Loucy (cell line): ENCODE data around the gene LCA5L.

Experiments
- H2AFZ ChIP-seq: fragments of 200-600 bp; sonication (generic); 2 replicates; pipeline ENCODE4 v1.6.0; 2016; ENCODE audit warnings: antibody characterized with exemption, mild to moderate bottlenecking, low read length, moderate library complexity
- H3F3A ChIP-seq: fragments of 200-600 bp; 2 replicates; pipeline ENCODE4 v1.6.0; 2016; ENCODE audit warnings: antibody characterized with exemption, low read depth, mild to moderate bottlenecking
- H3K27me3 ChIP-seq: fragments of 200-600 bp; sonication (generic); 2 replicates; pipeline ENCODE4 v1.6.1; 2014; ENCODE audit warnings: low read length, mild to moderate bottlenecking; ENCODE audit not compliant: insufficient read depth, poor library complexity, severe bottlenecking
- H3K36me3 ChIP-seq: fragments of 200-600 bp; sonication (generic); 2 replicates; pipeline ENCODE4 v1.6.1; 2016; ENCODE audit warnings: low read length; ENCODE audit not compliant: insufficient read depth
- H3K4me1 ChIP-seq: fragments of 200-600 bp; sonication (generic); 2 replicates; pipeline ENCODE4 v1.5.1; 2014; ENCODE audit warnings: low read length, mild to moderate bottlenecking; ENCODE audit not compliant: insufficient read depth, poor library complexity, severe bottlenecking
- H3K4me2 ChIP-seq: fragments of 200-600 bp; sonication (generic); 2 replicates; pipeline ENCODE4 v1.6.0; 2014; ENCODE audit warnings: antibody characterized with exemption, low read length, low read depth, mild to moderate bottlenecking; ENCODE audit not compliant: poor library complexity, severe bottlenecking
- H3K4me3 ChIP-seq: fragments of 200-600 bp; sonication (generic); 2 replicates; pipeline ENCODE4 v1.5.1; 2014; ENCODE audit warnings: low read length, mild to moderate bottlenecking, mixed read lengths; ENCODE audit not compliant: poor library complexity, severe bottlenecking
- H3K79me2 ChIP-seq: fragments of 200-600 bp; sonication (generic); 2 replicates; pipeline ENCODE4 v1.6.1; 2014; ENCODE audit warnings: low read length; ENCODE audit not compliant: insufficient read depth
- H3K9ac ChIP-seq: fragments of 200-600 bp; sonication (generic); 2 replicates; pipeline ENCODE4 v1.6.0; 2014; ENCODE audit warnings: mild to moderate bottlenecking, low read depth, low read length, moderate library complexity; ENCODE audit not compliant: poor library complexity, severe bottlenecking
- H3K9me2 ChIP-seq: fragments of 200-600 bp; sonication (generic); replicated peaks from 2 replicates; pipeline ENCODE4 v1.6.1; 2016; ENCODE audit warnings: low read depth, low read length, mixed read lengths
- H3K9me3 ChIP-seq: fragments of 200-600 bp; sonication (generic); 2 replicates; pipeline ENCODE4 v1.6.1; 2014; ENCODE audit warnings: mild to moderate bottlenecking, antibody characterized with exemption, low read length, low read depth; ENCODE audit not compliant: insufficient read depth
- H4K20me1 ChIP-seq: fragments of 200-600 bp; sonication (generic); 2 replicates; pipeline ENCODE4 v1.6.0; 2014; ENCODE audit warnings: antibody characterized with exemption, low read length, mild to moderate bottlenecking; ENCODE audit not compliant: insufficient read depth, poor library complexity, severe bottlenecking
- CTCF ChIP-seq: fragments of 200-600 bp; sonication (generic); conservative IDR thresholded peaks from 2 replicates; pipeline ENCODE4 v1.5.1; 2014; ENCODE audit warnings: mild to moderate bottlenecking, antibody characterized with exemption, low read length
- EZH2phosphoT487 ChIP-seq: fragments of 200-600 bp; IDR thresholded peaks from 2 replicates; pipeline ENCODE4 v1.6.1; 2018; ENCODE audit warnings: antibody characterized with exemption, mild to moderate bottlenecking, moderate library complexity, borderline replicate concordance

The LCA5L gene

DNA sequence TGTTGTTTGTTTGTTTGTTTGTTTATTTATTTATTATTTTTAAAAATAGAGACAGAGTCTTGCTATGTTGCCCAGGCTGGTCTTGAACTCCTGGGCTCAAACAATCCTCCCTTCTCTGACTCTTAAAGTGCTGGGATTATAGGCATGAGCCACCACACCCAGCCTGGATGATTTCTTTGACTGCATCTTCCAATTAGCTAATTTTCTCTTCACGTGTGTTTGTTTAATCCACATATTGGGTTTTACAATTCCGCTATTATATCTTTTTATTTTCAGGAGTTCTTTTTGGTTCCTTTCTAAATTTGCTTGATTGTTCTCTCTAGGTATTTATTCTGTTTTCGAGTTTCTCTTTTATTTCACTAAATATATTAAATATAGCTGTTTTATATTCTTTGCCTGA is 26.0 kb upstream of the LCA5L start:
- Histone ChIP-seq H3K9ac (no peak overlapping the region), H3K27me3 (no peaks in the 10 kb centered on the region), H3K36me3 (no peaks in the 10 kb centered on the region), H3K9me2 (no peaks in the 10 kb centered on the region), H3K79me2 (no peaks in the 10 kb centered on the region), H3K9me3 (no peaks in the 10 kb centered on the region), H2AFZ (no peak overlapping the region), H3F3A (no peaks in the 10 kb centered on the region), H3K4me3 (no peak overlapping the region), H3K4me2 (no peak overlapping the region), H3K4me1 (no peaks in the 10 kb centered on the region), H4K20me1 (no peaks in the 10 kb centered on the region)
- no peak for TF ChIP-seq EZH2phosphoT487
- TF ChIP-seq CTCF, result no peak

- TF ChIP-seq CTCF (no peak), EZH2phosphoT487 (no peak)
- Histone ChIP-seq H3K9me2 (no peaks in the 10 kb centered on the region), H3K79me2 (no peaks in the 10 kb centered on the region), H3K27me3 (no peaks in the 10 kb centered on the region), H3F3A (no peaks in the 10 kb centered on the region), H3K36me3 (no peaks in the 10 kb centered on the region), H3K9me3 (no peaks in the 10 kb centered on the region), H3K4me3 (no peak overlapping the region), H3K4me2 (no peak overlapping the region), H4K20me1 (no peaks in the 10 kb centered on the region), H3K9ac (no peak overlapping the region), H2AFZ (no peak overlapping the region), H3K4me1 (no peaks in the 10 kb centered on the region)
Observed at GRCh38 chr21:39468559-39468958, 23.0 kb upstream of the LCA5L start.

GRCh38 chr21:39467746-39468145 is 22.2 kb upstream of the LCA5L start:
- no peaks in the 10 kb centered on the region for H3F3A ChIP-seq
- no peak overlapping the region for H3K9ac ChIP-seq
- no peaks in the 10 kb centered on the region for H4K20me1 ChIP-seq
- no peaks in the 10 kb centered on the region for H3K36me3 ChIP-seq
- no peaks in the 10 kb centered on the region for H3K9me2 ChIP-seq
- H3K27me3 ChIP-seq, result no peaks in the 10 kb centered on the region
- TF ChIP-seq CTCF, result no peak
- TF ChIP-seq EZH2phosphoT487, result no peak
- H3K4me3 ChIP-seq, result no peak overlapping the region
- H2AFZ ChIP-seq, result no peak overlapping the region
- no peaks in the 10 kb centered on the region for H3K9me3 ChIP-seq
- no peaks in the 10 kb centered on the region for H3K79me2 ChIP-seq
- H3K4me2 ChIP-seq, result no peak overlapping the region
- H3K4me1 ChIP-seq, result no peaks in the 10 kb centered on the region
